Ascending aorta (tissue), 2 donors: ENCODE data around the gene BRPF1. TPM values are rescaled to one million over a fixed set of nuclear protein-coding genes. Genes with fewer than 3 reads are reported as not detected.

Experiments
- DNase-seq, 2 donors: peaks; one replicate each; pipeline ENCODE4 v3.0.0-alpha.2; 2019; ENCODE audit warnings: low spot score in 2 of 2
- H3K27ac ChIP-seq, 2 donors: fragments of 200-600 bp; sonication (generic); one replicate each; pipeline ENCODE4 v1.5.1; 2016 to 2017; ENCODE audit warnings: mild to moderate bottlenecking in 1 of 2
- H3K27me3 ChIP-seq: fragments of 200-600 bp; sonication (generic); one replicate; pipeline ENCODE4 v1.5.1; 2017
- H3K36me3 ChIP-seq, 2 donors: fragments of 200-600 bp; sonication (generic); one replicate each; pipeline ENCODE4 v1.5.1; 2016
- H3K4me1 ChIP-seq, 2 donors: fragments of 200-600 bp; sonication (generic); one replicate each; pipeline ENCODE4 v1.5.1; 2016 to 2017; ENCODE audit warnings: mild to moderate bottlenecking in 1 of 2
- H3K4me3 ChIP-seq, 2 donors: fragments of 200-600 bp; sonication (generic); one replicate each; pipeline ENCODE4 v1.5.1; 2016 to 2017; ENCODE audit warnings: mild to moderate bottlenecking in 1 of 2
- H3K9me3 ChIP-seq, 2 donors: fragments of 200-600 bp; sonication (generic); one replicate each; pipeline ENCODE4 v1.5.1; 2016
- CTCF ChIP-seq, 3 experiments: fragments of 200-600 bp in 2 of 3; fragments of 450-650 bp in 1 of 3; sonication (generic) in 2 of 3; IDR thresholded peaks; one replicate each; pipeline ENCODE4 v1.5.1; 2016 to 2019; ENCODE audit warnings: antibody characterized with exemption in 3 of 3, mild to moderate bottlenecking in 1 of 3, moderate library complexity in 1 of 3
- intact Hi-C: fragments of 100-400 bp; cut with DNase I; formaldehyde crosslinking; loops from one replicate; pipeline ENCODE4 v1.15.1; 2023
- total RNA-seq: library from RNA; depleted of rRNA; stranded (reverse); fragments of >200 nt; gene quantifications from one replicate; pipeline ENCODE4 v1.1.0, GENCODE V29; 2016

BRPF1 gene
- total RNA-seq, 1 donor from 2014 or later: 18.6 TPM

DNA sequence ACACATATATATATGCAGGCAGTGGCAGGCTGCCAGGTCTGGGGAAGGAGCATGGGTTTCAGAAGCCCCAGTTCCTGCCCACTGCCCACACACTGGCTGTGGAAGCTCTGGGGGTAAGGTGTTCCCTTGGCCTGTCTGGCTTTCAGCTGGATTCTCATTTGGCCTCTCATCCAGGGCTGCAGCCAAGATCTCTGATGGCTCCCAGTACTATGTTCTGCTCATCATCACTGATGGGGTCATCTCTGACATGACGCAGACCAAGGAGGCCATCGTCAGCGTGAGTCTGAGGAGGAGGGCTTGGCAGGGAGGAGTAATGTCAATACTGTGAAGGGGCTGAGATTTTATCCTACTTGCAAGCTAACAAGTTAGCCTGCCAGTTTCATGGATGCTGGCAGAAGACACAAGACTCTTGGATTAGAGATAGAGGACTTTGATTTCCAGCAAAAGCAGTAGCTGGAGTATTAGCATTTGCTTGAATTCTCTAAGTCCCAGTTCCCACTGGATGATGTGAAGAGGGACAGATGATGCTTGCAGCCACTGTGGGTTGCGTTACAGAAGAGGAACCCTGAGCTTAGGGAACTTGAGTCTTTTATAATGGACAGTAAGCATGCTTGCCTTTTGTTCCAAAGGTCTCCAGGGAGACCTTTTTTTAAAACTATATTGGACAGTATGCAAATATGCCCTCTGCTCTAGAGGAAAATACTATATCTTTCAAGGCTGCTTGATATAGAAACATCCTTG is 5.6 kb upstream of the BRPF1 start:
- Histone ChIP-seq H3K4me3 (no peak overlapping the region), H3K27me3 (no peaks in the 10 kb centered on the region), H3K4me1 (peaks cover 0 to 9% of the 10 kb centered on the region in 2 donors), H3K9me3 (no peaks in the 10 kb centered on the region), H3K36me3 (no peaks in the 10 kb centered on the region), H3K27ac (no peak overlapping the region)
- intact Hi-C loops: no loop called here
- DNase-seq: no peak
- no peak for TF ChIP-seq CTCF (IDR thresholded peaks at IDR 0.05)

- no peaks in the 10 kb centered on the region for H3K27me3 ChIP-seq
- intact Hi-C loops: no loop called here
- no peaks in the 10 kb centered on the region for H3K9me3 ChIP-seq
- H3K4me3 ChIP-seq: no peak overlapping the region
- no peaks in the 10 kb centered on the region for H3K36me3 ChIP-seq
- H3K27ac ChIP-seq: no peak overlapping the region
- DNase-seq: no peak
- peak in 1 of 3 experiments; percentile 10 for TF ChIP-seq CTCF (IDR thresholded peaks at IDR 0.05)
- H3K4me1 ChIP-seq: peaks cover 2 to 9% of the 10 kb centered on the region in 2 donors
Measured at GRCh38 chr3:9727041-9727595, 4.4 kb upstream of the BRPF1 start.

DNA sequence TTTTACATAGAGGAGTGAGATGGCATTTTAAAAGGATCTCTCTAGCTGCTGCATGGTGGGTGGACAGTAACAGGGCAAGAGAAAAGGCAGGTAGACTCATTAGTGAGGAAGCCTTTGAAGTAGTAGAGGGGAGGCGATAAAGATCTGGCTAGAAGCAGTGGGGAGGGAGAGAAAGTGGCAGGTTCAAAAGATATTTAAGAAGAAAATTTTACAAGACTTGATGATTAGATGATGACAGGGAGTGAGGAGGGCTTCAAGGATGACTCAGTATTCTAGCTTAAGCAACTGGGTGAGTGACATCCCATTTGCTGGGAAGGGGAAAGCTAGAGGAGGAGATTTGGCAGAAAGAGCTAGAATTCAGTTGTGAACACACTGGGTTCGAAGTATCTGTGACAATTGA is 3.8 kb upstream of the BRPF1 start:
- H3K27me3 ChIP-seq: no peaks in the 10 kb centered on the region
- DNase-seq: no peak
- no peak overlapping the region for H3K4me3 ChIP-seq
- H3K9me3 ChIP-seq: no peaks in the 10 kb centered on the region
- no peaks in the 10 kb centered on the region for H3K36me3 ChIP-seq
- intact Hi-C loops: no loop called here
- H3K4me1 ChIP-seq: peaks cover 8 to 15% of the 10 kb centered on the region in 2 donors
- no peak overlapping the region for H3K27ac ChIP-seq
- no peak for TF ChIP-seq CTCF (IDR thresholded peaks at IDR 0.05)

GRCh38 chr3:9729419-9729818 is 2.1 kb upstream of the BRPF1 start:
- Histone ChIP-seq H3K36me3 (peaks cover 5% of the 10 kb centered on the region in 2 donors), H3K4me3 (no peak overlapping the region), H3K4me1 (peaks cover 15 to 24% of the 10 kb centered on the region in 2 donors), H3K27ac (no peak overlapping the region), H3K9me3 (no peaks in the 10 kb centered on the region), H3K27me3 (no peaks in the 10 kb centered on the region)
- DNase-seq: no peak
- intact Hi-C loops: no loop called here
- no peak for TF ChIP-seq CTCF (IDR thresholded peaks at IDR 0.05)

DNA sequence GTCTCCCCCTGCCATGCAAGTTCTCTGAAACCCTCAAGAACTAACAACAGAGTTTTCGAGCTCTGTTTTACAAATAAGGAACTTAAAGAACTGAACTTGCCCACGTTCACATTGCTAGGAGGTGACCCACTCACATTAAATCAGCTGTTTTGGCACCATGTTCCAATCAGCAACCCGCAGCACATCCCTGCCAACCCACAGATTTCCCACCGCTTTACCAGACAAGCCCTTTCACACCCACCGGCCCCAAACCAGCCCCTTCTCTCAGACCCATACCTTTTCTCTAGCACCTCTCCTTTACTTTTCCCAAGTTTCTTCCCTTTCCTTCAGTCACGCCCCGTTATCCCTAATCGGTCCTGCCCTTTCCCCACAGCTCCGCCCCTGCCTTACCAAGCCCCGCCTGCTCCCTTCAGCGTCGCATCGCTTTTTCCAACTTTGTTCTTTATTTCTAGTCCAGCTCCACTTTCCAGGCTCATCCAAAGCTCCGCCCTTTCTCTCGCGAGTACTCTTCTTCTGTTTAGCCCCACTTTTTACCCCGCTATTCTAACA is 804 bp upstream of the BRPF1 start:
- H3K4me1 ChIP-seq: peaks cover 15 to 24% of the 10 kb centered on the region in 2 donors
- H3K36me3 ChIP-seq: peaks cover 14 to 18% of the 10 kb centered on the region in 2 donors
- no peaks in the 10 kb centered on the region for H3K9me3 ChIP-seq
- H3K27me3 ChIP-seq: no peaks in the 10 kb centered on the region
- intact Hi-C loops: loop anchor here (1.0 to 10.0 kb wide), 13 partner anchors 14 to 444 kb away; partner anchors contain the start of genes CRELD1, IL17RC, JAGN1 and MTMR14
- peak overlapping the region; percentile 99 to 100 for H3K4me3 ChIP-seq
- DNase-seq: no peak
- no peak for TF ChIP-seq CTCF (IDR thresholded peaks at IDR 0.05)
- peak overlapping the region; percentile 98 for H3K27ac ChIP-seq
